GM23248 (cell line): ENCODE data around the gene CYP2B6.

Experiments
- EZH2 ChIP-seq: fragments of 200-600 bp; sonication (generic); IDR thresholded peaks from 2 replicates; pipeline ENCODE4 v1.6.1; 2018; ENCODE audit warnings: antibody characterized with exemption, mild to moderate bottlenecking; ENCODE audit not compliant: insufficient read depth, poor library complexity, severe bottlenecking
- EZH2phosphoT487 ChIP-seq: fragments of 200-600 bp; sonication (generic); IDR thresholded peaks from 2 replicates; pipeline ENCODE4 v1.6.1; 2018; ENCODE audit warnings: antibody characterized with exemption, moderate library complexity, mild to moderate bottlenecking, low read depth; ENCODE audit not compliant: insufficient read depth

DNA sequence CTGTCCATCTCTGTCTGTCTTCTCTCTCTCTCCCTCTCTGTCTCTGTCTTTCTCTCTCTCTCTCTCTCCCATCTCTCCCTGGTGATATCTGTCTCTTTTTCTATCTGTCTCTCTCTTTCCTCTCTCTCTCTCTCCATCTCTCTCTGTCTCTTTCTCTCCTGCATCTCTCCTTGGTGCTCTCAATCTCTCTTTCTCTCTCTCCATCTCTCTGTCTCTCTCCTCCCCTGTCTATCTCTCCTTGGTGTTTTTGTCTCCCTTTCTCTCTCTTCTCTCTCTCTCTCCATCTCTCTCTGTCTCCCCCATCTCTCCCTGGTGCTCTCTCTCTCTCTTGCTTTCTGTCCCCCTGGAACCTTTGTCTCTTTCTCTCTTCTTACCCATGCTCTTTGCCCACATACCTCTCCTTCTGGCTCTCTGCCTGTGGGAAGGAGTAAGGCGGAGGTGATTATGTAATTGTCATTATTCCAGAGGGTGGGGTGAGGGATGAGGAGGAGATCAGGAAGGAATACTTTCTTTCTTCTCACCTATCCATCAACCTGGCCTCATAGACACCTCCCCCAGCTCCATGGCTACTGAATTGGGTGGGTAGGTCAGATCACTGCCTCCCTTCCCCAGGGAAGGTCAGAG lies 30.9 kb upstream of the CYP2B6 start:
- no peak for TF ChIP-seq EZH2
- no peak for TF ChIP-seq EZH2phosphoT487
